Cerebellar cortex (tissue), 1 donor: ENCODE measurements around the gene PSMB5.
"Not testable (repeated sequence)": the region's sequence is repeated elsewhere in the genome, so short reads cannot be mapped to it uniquely, and the experiment has no call there.

ENCODE experiments used
- DNase-seq: peaks from one replicate; pipeline ENCODE4 v3.0.0-alpha.2; 2015; ENCODE audit warnings: low spot score

PSMB5 gene

DNA sequence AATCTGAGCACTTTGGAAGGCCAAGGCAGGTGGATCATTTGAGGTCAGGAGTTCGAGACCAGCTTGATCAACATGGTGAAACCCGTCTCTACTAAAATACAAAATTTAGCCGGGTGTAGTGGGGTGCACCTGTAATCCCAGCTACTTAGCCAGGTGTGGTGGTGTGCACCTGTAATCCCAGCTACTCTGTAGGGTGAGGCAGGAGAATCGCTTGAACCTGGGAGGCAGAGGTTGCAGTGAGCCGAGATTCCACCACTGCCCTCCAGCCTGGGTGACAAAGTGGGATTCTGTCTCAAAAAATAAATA is 21.0 kb downstream of the PSMB5 start:
- not testable (repeated sequence) for DNase-seq

DNA sequence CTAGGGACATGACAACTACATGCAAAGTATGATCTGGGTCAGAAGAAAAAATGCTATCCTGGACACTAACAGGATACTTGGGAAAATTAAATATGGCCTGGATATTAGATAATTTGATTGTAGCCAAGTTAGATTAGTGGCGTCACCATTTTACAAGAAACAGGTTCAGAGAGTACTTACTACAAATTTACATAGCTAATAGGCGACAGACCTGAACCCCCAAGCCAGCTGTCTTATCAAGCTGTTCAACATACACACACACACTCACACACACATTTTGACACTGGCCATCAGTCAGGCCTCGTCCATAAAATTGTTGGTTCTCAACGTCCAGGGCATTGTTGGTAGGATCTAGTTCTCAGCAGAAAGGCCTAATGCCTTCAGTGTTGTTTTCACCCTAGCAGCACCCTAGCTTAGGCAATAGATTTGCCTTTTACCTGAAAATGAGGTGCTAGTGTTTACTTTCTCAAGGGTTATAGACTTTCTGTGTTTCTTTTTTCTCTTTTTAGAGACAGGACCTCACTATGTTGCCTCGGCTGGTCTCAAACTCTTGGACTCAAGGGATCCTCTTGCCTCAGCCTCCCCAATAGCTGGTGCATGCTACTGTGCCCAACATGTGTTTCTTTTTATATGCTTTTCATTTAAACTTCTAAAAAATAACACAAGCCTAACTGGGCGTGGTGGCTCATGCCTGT is 21.5 kb downstream of the PSMB5 start:
- no peak for DNase-seq

DNA sequence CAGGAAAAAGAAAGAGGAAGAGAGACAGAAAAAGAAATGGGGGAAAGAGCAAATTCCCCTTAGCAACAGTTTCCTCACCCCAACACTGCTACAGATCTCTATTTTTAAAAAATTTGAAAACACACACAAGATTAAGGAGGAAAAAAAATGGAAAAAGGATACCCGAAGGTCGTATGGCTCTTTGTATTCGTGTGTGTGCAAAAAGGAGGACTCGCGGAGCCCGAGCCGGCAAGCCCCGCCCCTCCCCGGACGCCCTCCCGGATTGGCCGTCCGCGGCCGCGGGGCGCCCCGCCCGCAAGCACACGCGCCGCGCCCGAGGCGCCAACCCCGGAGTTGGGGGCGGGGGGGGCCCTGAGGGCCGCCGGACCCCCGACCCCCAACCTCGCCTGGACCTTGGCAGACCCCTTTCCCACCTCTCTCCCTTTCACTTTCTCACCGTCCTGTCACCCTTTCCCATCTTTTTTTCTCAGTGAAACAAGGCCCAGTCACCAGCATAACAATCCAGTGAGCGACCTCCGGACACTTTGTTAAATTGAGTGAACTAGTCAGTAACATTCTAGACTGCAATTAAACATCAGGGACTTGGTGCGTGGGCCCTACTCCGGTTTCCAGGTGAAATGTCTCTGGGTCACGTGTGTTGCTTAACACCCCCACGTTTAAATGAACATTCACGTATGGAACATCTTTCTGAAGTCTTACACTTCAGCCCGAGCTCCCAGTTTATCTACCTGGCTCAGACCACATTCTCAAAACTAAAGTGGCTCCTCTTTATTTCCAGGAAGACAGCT is 24.6 kb downstream of the PSMB5 start, which contains the start of gene C14orf93:
Gene C14orf93, minus strand, starts transcription at position 205 of the 788 bp plus-strand sequence. CDS start 11,120 bp downstream, outside the sequence.
- DNase-seq = peak; percentile 77

DNA sequence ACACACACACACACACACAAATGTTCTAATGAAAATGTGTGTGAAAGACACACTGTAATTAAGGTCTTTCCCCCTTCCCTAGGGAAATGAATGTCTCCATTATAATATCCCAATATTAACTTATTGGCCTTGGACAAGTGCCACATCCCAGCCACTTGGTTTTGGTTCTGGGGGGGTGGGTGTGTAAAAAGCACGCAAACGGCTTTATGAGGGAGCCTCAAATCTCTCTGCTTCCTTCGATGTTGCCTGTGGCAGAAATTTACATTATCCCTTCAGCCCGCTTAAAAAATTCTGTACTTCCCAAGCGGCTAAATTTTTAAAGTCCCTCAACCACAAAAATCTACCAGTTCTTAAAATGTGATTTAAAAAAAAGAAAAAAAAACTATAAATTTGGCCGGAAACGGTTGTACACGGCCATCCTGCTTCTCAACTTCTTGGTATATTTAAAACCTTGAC is 25.2 kb downstream of the PSMB5 start:
- DNase-seq = no peak

DNA sequence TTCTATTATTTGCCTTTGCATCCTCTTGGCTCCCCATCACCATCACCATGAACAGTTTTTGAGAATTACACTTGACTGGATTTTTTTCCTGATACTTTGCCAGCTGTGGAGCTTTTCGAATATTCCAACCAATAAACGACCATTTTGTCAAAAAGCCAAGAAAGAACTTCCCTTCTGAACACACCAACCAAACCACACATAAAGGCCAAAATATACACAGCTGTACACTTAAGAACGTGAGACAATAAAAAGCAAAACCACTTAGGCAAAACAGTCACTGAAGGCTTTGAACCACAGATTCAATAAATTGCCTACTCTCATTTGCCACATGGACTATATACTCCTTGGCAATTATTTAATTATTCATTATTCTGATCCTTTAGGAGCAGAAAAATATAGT is 25.9 kb downstream of the PSMB5 start:
- DNase-seq = no peak

DNA sequence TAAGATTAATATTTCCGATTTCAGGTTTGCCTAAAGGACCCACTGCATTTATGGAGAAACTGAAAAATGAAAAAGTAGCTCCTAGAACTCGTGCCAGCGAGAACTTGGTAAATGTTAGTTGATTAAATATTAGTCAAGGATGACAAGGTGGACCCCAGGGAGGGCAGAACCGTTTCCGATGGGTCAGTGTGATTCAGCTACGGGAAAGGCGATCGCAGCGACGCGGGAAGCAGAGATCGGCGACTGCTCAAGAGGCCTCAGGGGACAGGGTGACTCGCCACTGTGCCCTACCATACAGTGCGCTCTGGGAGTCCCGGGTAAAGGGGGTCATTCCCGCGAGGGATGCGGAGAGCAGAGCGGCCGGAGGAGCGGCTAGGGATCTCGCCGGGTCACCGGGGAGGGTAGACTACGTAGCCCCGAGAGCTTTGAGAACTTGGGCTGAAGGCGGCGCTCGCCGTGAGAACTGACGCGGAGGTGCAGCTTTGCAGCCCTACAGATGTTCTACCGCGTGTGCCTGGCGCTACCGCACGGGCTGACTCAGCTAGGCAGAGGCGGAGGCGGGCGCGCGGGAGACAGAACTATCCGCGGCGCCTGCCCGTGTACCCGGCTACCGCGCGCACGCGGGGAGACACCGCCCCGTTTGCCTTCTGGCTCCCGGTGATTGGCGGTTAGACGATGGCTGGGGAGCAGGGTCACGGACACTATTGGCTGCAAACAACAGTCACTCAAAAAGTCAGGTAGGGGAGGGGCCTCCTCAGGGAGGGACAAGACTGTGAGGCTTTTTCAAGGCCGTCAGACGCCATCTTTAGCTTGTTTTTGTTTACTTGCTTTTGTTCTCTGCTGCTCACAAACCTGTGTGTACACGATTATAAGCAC is 27.9 kb downstream of the PSMB5 start:
- peak; percentile 100 for DNase-seq

DNA sequence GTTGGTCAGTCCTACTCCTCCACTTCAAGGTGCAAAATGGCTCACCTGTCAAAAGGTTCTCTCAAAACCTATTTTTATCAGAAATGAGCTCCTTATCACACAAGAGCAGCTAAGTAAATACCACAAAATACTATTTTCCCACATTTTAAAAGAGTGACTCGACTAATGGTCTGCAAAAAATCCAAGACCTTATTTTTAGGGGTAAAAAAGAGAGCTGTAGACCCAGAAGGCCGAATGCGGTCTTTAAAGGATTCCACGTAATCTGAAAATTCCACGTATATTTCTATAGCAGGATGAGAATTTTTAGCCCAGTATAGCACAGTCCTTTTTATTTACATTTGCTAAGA is 28.5 kb downstream of the PSMB5 start:
- no peak for DNase-seq

DNA sequence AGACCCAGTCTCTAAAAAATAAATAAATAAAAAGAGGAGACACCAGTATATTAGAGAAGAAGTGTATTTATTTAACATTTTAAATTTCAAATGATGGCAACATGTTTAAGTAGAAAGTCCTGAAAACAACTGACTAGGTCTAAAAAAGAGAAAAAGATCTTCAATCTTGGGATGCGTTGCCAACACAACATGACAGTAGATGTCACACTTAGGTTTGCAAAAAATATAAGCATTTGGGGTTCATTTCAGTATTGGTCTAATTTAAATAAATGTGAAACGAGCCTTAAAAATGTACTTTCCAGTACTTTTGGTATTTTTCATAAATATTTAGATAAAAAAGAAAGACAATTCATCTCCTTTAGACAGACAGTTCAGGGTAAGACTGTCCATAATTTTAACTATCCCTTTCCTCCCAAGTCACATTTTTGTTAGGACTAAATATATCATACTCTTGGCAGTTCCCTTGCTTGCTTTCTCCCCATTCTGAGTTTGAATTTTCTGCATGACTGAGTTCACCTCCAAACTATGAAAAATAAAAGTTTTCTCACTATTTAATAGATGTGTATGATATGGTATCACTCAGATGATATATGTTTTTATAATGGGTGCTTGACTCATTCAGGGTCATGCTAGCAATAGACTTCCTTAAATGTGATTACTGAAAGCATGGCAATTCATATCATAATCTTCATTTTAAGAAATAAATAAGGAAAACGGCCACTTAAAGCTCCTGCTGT is 29.1 kb downstream of the PSMB5 start:
- no peak for DNase-seq

DNA sequence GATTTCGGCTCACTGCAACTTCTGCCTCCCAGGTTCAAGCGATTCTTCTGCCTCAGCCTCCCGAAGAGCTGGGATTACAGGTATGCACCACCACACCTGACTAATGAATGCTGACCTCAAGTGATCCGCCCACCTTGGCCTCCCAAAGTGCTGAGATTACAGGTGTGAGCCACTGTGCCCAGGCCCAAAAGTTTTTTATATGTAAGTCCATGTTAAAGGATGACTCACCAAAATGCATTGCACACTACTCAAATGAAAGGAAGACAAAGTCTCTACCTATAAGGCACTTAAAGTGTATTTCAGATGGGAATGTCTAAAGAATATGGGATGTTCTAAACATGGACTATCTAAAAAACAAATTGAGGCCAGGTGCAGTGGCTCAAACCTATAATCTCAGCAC is 30.4 kb downstream of the PSMB5 start:
- DNase-seq = not testable (repeated sequence)

DNA sequence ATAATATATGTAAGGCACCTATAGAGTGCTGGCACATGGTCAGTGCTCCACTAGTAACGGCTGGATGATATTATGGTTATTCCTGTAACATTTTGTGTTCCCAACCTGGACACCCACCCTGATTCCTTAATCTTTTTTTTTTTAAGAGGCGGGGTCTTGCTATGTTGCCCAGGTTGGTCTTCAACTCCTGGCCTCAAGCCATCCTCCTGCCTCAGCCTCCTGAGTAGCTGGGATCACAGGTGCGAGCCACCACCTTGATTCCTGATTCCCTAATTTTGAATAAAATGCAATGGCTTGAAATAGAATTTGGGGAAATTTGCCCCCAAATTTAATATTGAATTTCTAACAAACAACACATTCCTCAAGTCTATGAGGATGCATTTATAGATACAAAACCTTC is 32.1 kb downstream of the PSMB5 start:
- no peak for DNase-seq

DNA sequence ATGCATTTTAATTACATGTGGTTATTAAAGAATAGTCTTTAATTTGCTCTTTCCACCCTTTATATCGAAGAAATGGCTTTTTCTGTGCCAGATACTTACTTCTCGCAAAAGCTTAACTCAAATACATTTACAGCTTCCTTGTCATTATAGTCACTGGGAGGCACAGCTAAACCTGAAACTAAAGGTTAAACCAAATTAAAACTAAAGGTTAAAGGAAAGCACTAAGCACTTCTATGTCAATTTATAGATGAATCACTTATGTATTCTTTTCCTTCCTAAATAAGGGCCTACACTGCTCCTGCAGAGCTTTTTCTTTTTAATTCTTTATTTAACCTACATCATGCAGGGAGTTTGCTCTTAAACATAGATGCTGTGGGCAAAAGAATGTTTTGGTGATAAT is 33.8 kb downstream of the PSMB5 start:
- no peak for DNase-seq

DNA sequence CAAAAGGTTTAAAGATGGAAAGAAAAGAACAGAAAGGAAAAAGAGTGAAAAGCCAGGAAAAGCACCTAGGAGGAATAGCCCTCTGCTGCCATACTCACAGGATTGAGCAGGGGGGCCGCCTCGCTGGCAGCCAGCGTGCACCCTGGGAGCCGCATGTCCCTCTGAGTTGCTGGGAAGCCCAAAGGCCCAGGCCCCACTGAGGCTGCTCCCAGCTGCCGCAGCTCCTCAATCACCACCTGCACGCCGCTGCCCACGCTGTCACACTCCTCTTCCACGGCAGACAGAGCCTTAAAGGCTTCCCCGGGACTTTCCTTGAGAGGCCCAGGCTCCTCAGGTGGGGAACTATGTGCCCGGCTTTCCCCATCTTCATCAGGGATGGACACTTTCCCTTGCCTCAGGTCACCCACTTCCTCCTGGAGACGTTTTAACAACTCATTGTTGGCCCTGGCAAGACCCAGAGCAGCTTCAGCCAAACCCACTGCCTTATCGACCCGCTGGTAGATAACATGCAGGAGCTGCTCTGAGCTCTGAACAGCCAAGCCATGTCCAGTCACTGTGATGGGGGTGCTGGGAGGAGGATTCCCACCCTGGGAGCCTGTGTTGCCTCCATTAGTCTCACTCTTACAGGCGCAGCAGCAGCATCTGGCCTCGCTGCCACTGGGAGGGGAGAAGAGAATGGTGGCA is 36.2 kb downstream of the PSMB5 start:
- no peak for DNase-seq

DNA sequence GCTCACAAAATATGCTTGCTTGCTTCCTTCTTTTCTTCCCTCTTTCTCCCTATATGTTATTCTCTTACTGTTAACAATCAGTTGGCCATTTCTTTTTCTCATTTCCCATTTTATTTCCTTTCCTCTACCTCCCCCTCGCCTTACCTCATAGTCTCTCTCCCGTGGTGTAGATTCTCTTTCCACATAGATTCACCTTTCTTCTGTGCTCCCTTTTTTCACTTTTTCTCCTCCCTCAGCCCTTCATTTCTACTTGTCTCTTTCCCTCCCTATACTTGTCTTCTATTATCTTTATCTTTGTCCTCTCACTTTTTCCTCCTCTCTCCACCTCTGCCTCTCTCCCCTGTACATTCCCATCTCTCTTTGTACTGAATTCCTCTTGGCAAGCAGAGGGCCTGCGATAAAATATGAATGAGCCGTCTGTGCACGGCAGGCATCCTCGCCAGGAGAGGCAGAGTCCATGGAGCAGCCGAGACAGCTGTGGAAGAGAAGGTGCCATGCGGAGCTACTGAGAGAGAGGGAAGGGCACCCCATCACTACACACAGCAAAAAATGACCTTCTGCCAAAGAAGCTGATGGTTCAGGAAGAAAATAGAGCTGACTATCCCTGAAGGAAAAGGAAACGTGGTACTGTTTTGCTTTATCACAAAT is 36.9 kb downstream of the PSMB5 start:
- DNase-seq = no peak

DNA sequence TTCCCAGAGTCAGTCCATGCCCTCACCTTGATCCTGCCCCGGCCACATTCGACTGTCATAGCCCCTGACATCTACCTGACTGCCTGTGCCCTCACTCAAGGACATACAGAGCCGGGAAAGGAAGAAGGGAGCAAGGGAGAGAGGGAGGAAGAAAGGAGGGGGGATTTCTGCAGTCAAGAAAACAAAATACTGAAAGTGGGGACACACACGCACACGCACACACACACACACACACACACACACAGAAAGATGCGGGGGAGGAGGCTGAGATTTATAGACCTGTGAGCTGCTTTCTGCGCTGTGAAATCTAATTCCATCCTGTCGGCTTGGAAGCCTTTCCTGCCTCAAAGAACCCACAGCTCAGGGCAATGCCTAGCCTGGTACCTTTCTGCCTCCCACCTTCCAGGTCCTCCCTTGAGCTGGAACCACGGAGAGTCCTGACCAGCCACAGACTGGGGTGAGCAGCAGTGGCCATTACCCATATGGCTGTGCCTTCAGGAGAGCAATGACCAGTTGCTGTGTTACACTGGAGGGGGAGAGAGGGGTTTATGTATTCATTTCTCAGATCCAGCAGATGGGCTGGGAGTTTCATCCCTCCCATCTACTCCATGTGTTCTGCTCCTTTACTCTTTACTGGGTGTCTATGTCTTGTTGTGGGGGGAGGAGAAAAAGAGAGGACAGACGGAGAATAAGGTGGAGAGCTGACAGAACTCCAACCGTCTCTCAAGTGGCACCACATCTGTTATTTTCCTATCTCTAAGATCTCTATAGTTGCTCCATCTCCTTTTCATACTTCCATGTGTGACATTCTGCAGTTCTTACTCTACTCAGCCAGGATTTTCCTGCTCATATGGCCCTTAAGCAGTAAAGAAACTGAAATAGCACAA is 37.7 kb downstream of the PSMB5 start:
- no peak for DNase-seq

DNA sequence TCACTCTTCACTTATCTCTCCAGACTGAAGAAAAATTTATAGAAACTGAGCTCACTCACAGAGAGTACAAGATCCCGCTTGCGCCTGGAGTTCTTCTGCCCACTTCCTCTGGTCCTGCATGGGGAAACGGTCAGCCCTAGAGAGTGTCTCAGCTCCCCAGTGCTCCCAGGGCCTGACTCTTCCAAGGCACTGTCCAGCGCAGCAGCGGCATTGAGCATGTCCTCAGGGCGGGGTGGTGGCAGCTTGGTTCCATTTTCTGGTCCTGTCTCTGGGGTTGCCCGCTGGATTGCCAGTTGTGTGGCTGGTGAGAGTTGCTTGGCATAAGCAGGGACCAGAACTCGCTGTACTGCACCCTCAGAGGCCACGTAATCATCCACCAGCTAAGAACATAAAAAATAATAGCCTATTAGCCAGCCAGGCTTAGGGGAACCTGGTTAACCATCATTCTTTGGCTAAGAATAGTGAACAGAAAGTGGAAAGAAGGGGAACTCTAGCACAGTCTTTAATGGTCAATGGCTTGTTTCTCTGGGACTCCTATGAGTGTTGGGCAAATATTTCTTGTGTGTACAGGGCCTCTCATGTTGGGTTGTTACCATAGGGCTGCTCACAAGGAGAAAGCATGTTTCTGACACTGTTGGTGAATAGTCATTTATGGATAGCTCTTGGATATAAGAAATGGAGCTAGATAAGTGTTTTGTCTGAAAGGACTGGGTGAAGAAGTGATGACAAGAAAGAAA is 38.6 kb downstream of the PSMB5 start:
- DNase-seq = no peak

DNA sequence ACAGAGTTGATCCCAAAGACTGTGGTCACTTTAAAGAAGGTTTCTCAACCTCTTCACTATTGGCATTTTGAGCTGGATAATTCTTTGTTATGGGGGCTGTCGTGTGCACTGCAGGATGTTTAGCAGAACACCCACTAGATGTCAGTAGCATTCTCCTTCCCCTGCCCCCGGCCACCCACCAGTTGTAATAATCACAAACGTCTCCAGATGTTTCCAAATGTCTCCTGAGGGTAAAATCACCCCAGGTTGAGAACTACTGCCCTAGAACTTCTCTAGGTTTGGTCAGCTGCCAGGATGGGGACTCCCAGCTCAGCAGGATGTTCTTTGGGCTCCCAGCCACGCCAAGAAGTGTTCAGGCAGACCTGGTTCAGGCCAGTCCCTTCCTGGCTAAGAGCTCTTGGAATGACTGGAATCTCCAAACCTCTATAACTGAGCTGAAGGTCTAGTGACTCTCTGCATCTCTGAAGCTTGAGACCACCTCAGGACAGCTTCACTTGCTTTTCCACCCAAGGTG is 39.9 kb downstream of the PSMB5 start:
- peak; percentile 53 for DNase-seq

DNA sequence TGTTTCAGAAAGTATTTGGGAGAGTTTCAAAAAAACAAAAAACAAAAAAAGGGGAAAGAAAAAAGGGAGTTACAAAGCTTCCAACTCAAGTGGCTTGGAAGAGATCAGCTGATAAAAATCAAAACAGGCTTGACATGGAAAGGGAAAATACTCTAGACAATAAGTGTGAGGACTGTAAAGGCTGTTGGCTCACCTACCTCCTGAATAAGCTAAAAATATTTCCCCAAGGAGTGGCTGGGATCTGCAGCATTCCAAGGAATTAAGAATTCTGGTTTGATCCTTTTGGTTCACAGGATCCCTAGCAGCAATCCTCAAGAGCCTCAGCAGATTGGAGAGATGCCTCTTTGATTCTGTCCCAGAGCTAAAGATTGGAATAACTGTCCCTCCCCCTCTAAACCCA is 41.2 kb downstream of the PSMB5 start:
- no peak for DNase-seq

DNA sequence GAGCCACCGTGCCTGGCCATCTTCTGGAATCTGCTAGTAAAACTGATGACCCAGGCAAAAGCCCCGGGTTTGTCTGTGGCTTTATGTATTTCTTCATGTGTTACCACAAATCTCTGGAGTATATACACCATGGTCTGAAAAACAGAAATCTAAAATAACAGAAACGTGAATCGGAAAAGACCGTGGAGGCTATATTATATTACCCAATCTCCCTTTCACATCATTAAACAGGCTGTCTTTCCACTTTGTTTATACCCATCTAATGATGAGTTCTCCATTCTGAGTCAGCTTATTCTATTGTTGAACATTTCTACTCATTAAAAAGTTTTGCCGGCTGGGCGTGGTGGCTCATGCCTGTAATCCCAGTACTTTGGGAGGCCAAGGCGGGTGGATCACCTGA is 42.8 kb downstream of the PSMB5 start:
- no peak for DNase-seq

DNA sequence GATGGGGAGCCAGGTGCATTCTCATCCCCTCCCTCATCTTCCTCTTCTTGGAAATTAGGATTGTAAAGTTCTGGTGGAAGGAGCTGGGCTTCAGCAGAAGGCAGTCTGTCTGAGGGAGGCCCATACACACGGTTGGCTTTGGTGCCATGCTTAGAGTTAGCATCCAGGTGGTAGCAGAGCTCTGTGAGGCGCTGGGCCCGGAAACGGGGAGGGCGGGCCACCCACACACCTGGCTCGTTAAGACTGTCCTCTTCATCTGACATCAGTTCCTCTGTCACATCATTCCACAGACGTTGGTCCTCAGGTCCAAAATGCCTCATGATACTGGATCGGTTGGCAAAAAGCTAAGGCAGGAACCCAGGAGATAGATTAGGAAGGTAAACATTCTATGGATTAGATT is 47.4 kb downstream of the PSMB5 start:
- DNase-seq = no peak
